Medulla oblongata (tissue), 1 donor: ENCODE measurements around the gene ETV6.
A peak's percentile ranks its signal among the peaks of the same experiment; 100 is the strongest.

Experiments used
- DNase-seq: peaks from one replicate; pipeline ENCODE4 v3.0.0-alpha.2; 2015; ENCODE audit errors: extremely low spot score

ETV6 gene

GRCh38 chr12:11645391-11645790, 4.1 kb upstream of the ETV6 start:
- DNase-seq = no peak

- DNase-seq = peak; percentile 83
Observed at GRCh38 chr12:11648514-11649412, 711 bp upstream of the ETV6 start.

- peak; percentile 66 for DNase-seq
Observed at GRCh38 chr12:11650286-11651281, 1.1 kb downstream of the ETV6 start.

- no peak for DNase-seq
Observed at GRCh38 chr12:11651381-11651780, 1.9 kb downstream of the ETV6 start.

- peak; percentile 58 for DNase-seq
Observed at GRCh38 chr12:11651785-11652184, 2.3 kb downstream of the ETV6 start.

- peak; percentile 80 for DNase-seq
Observed at GRCh38 chr12:11652351-11653040, 3.0 kb downstream of the ETV6 start.

GRCh38 chr12:11653215-11653753, 3.8 kb downstream of the ETV6 start:
- DNase-seq = peak; percentile 31

- DNase-seq = no peak
Observed at GRCh38 chr12:11654338-11654737, 4.9 kb downstream of the ETV6 start.

- no peak for DNase-seq
Observed at GRCh38 chr12:11654802-11655201, 5.3 kb downstream of the ETV6 start.

- no peak for DNase-seq
Observed at GRCh38 chr12:11655842-11656241, 6.4 kb downstream of the ETV6 start.

- no peak for DNase-seq
Observed at GRCh38 chr12:11656550-11656949, 7.1 kb downstream of the ETV6 start.

- DNase-seq = no peak
Observed at GRCh38 chr12:11657511-11657910, 8.0 kb downstream of the ETV6 start.

- DNase-seq = no peak
Observed at GRCh38 chr12:11658791-11659190, 9.3 kb downstream of the ETV6 start.

GRCh38 chr12:11660624-11661023, 11.2 kb downstream of the ETV6 start:
- DNase-seq = no peak

GRCh38 chr12:11661491-11662089, 12.1 kb downstream of the ETV6 start:
- no peak for DNase-seq

- DNase-seq = no peak
Observed at GRCh38 chr12:11662369-11662768, 12.9 kb downstream of the ETV6 start.

- DNase-seq = peak; percentile 63
Observed at GRCh38 chr12:11663130-11663529, 13.7 kb downstream of the ETV6 start.

GRCh38 chr12:11664101-11664500, 14.6 kb downstream of the ETV6 start:
- no peak for DNase-seq

GRCh38 chr12:11666131-11667050, 16.9 kb downstream of the ETV6 start:
- no peak for DNase-seq

- no peak for DNase-seq
Observed at GRCh38 chr12:11667171-11667570, 17.7 kb downstream of the ETV6 start.
